ENCODE data around the gene MAGI1.

- TF ChIP-seq CTCF (IDR thresholded peaks at IDR 0.05; ENCODE audit: insufficient read depth, low read length, poor library complexity, severe bottlenecking) = no peak
- no peak for TF ChIP-seq EZH2phosphoT487 (conservative IDR thresholded peaks at IDR 0.05; ENCODE audit: low read length)
These were observed 266.0 kb downstream of the MAGI1 start for GRCh38 chr3:65772758-65773157.
